Stomach (tissue), 4 donors: ENCODE data around the gene RPS15.

Source experiments
- CTCF ChIP-seq, 7 experiments: fragments of 450-650 bp in 4 of 7; fragments of 200-600 bp in 3 of 7; sonication (generic) in 3 of 7; IDR thresholded peaks; one replicate each; pipeline ENCODE4 v1.5.1; 2016 to 2019; ENCODE audit warnings: antibody characterized with exemption in 7 of 7, control low read depth in 2 of 7, mild to moderate bottlenecking in 1 of 7
- EP300 ChIP-seq: sonication (generic); formaldehyde crosslinking; IDR thresholded peaks from one replicate; pipeline ENCODE4 v1.6.1; 2017; ENCODE audit warnings: antibody characterized with exemption
- POLR2AphosphoS5 ChIP-seq, 3 donors: sonication (generic); formaldehyde crosslinking; IDR thresholded peaks; one replicate each; pipeline ENCODE4 v1.6.1; 2016; ENCODE audit warnings: antibody characterized with exemption in 3 of 3

GRCh38 chr19:1417681-1418495, 20.3 kb upstream of the RPS15 start:
- TF ChIP-seq CTCF (IDR thresholded peaks at IDR 0.05) (no peak), POLR2AphosphoS5 (IDR thresholded peaks at IDR 0.05) (no peak), EP300 (no peak)
